ENCODE results near the gene CTSO.

GRCh38 chr4:155901013-155901412 is 52.7 kb downstream of the CTSO start:
- no peak for TF ChIP-seq CTCF (IDR thresholded peaks at IDR 0.05 in 4 of 5, conservative IDR thresholded peaks at IDR 0.05 in 1 of 5)
- no peak for TF ChIP-seq POLR2A (IDR thresholded peaks at IDR 0.05)

Measured in gastrocnemius medialis (tissue), 4 donors.